Esophagus (tissue), 2 donors: ENCODE results near the gene MYOZ3. TPM values are rescaled to one million over a fixed set of nuclear protein-coding genes. Genes with fewer than 3 reads are reported as not detected.

Source experiments
- H3K27ac ChIP-seq, 2 donors: one replicate each; pipeline ENCODE4 v1.5.1; 2013; ENCODE audit warnings: low read depth in 2 of 2, mild to moderate bottlenecking in 2 of 2, inconsistent platforms in 1 of 2, low read length in 1 of 2, moderate library complexity in 1 of 2
- H3K27me3 ChIP-seq, 2 donors: one replicate each; pipeline ENCODE4 v1.6.1; 2013; ENCODE audit warnings: low read length in 2 of 2, control low read depth in 1 of 2, mild to moderate bottlenecking in 1 of 2; ENCODE audit not compliant: insufficient read depth in 2 of 2, control insufficient read depth in 1 of 2
- H3K36me3 ChIP-seq, 2 donors: one replicate each; pipeline ENCODE4 v1.6.1; 2013; ENCODE audit warnings: low read length in 1 of 2; ENCODE audit not compliant: control insufficient read depth in 2 of 2, insufficient read depth in 2 of 2
- H3K4me1 ChIP-seq, 2 donors: one replicate each; pipeline ENCODE4 v1.6.1; 2013; ENCODE audit warnings: low read length in 1 of 2; ENCODE audit not compliant: control insufficient read depth in 2 of 2, insufficient read depth in 2 of 2
- H3K4me3 ChIP-seq, 2 donors: one replicate each; pipeline ENCODE4 v1.5.1; 2013; ENCODE audit warnings: low read length in 2 of 2, mild to moderate bottlenecking in 2 of 2, low read depth in 1 of 2, moderate library complexity in 1 of 2
- H3K9me3 ChIP-seq, 2 donors: one replicate each; pipeline ENCODE4 v1.6.1; 2013; ENCODE audit warnings: mild to moderate bottlenecking in 2 of 2, low read depth in 1 of 2, low read length in 1 of 2, moderate library complexity in 1 of 2; ENCODE audit not compliant: control insufficient read depth in 2 of 2, insufficient read depth in 1 of 2
- WGBS, 2 donors: extraction: QIAGEN DNeasy Blood & Tissue Kit; methylation state at CpG; one replicate each; pipeline ENCODE4 v1.1.7; 2013; 5-methylcytosine and 5-hydroxymethylcytosine counted together
- polyA plus RNA-seq, 2 donors: library from polyadenylated mRNA; stranded (reverse); fragments of 200-250 nt; gene quantifications; one replicate each; pipeline ENCODE4 v1.2.3, GENCODE V29; 2013
- donor health status: healthy with polysubstance abuse.
- donor health status: Bipolar disorder and iron deficiency.

MYOZ3 gene
- polyA plus RNA-seq, 2 donors, result 0.05 to 0.24 TPM

DNA sequence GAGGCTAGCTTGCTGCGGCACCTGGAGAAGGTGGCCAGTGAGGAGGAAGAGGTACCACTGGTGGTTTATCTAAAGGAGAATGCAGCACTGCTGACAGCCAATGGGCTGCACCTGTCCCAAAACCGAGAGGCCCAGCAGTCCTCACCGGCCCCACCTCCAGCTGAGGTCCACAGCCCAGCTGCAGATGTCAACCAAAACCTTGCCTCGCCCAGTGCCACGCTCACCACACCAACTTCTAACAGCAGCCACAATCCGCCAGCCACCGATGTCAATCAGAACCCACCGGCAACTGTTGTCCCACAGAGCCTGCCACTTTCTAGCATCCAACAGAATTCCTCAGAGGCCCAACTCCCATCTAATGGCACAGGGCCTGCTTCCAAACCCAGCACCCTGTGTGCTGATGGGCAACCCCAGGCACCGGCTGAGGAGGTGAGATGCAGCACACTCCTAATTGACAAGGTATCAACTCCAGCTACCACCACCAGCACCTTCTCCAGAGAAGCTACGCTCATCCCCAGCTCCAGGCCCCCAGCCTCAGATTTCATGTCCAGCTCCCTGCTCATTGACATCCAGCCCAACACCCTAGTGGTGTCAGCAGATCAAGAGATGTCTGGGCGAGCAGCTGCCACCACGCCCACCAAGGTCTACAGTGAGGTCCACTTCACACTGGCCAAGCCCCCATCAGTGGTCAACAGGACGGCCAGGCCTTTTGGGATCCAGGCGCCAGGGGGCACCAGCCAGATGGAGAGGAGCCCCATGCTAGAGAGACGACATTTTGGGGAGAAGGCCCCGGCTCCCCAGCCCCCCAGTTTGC lies 12.6 kb upstream of the MYOZ3 start:
- peaks cover 0 to 4% of the 10 kb centered on the region in 2 donors for H3K4me1 ChIP-seq
- 90 to 92% methylated on average over 16 of the region's 16 CpGs for WGBS, 2 donors

DNA sequence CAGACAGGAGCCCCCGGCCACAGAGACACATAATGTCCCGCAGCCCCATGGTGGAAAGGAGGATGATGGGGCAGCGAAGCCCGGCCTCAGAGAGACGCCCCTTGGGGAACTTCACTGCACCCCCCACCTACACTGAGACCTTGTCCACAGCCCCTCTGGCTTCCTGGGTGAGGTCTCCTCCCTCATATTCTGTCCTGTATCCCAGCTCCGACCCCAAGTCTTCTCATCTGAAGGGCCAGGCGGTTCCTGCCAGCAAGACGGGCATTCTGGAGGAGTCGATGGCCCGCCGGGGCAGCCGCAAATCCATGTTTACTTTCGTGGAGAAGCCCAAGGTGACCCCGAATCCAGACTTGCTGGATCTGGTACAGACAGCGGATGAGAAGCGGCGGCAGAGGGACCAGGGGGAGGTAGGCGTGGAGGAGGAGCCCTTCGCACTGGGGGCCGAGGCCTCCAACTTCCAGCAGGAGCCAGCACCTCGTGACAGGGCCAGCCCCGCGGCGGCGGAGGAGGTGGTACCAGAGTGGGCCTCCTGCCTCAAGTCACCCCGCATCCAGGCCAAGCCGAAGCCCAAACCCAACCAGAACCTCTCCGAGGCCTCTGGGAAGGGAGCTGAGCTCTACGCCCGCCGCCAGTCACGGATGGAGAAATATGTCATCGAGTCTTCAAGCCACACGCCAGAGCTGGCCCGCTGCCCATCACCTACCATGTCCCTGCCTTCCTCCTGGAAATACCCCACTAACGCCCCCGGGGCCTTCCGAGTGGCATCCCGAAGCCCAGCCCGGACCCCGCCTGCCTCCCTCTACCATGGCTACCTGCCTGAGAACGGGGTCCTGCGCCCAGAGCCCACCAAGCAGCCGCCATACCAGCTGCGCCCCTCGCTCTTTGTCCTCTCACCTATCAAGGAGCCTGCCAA lies 11.7 kb upstream of the MYOZ3 start:
- no peaks in the 10 kb centered on the region for H3K27me3 ChIP-seq
- H3K4me3 ChIP-seq, result no peak overlapping the region
- H3K36me3 ChIP-seq, result peaks cover 0 to 7% of the 10 kb centered on the region in 2 donors
- no peak overlapping the region for H3K27ac ChIP-seq
- H3K9me3 ChIP-seq, result no peaks in the 10 kb centered on the region
- H3K4me1 ChIP-seq, result peaks cover 0 to 4% of the 10 kb centered on the region in 2 donors
- WGBS, 2 donors, result 93% methylated on average over 46 of the region's 46 CpGs

More for the DNA sequence above, 12.6 kb upstream of the MYOZ3 start:
- H3K27ac ChIP-seq, result no peak overlapping the region
- peaks cover 0 to 7% of the 10 kb centered on the region in 2 donors for H3K36me3 ChIP-seq
- H3K9me3 ChIP-seq, result no peaks in the 10 kb centered on the region
- no peak overlapping the region for H3K4me3 ChIP-seq
- H3K27me3 ChIP-seq, result no peaks in the 10 kb centered on the region

- Histone ChIP-seq H3K4me3 (no peak overlapping the region), H3K36me3 (peaks cover 0 to 7% of the 10 kb centered on the region in 2 donors), H3K9me3 (no peaks in the 10 kb centered on the region), H3K27ac (no peak overlapping the region), H3K27me3 (no peaks in the 10 kb centered on the region), H3K4me1 (no peaks in the 10 kb centered on the region)
- 87 to 90% methylated on average over 37 to 38 of the region's 38 CpGs for WGBS, 2 donors
These were observed 10.7 kb upstream of the MYOZ3 start for GRCh38 chr5:150650021-150651006.

DNA sequence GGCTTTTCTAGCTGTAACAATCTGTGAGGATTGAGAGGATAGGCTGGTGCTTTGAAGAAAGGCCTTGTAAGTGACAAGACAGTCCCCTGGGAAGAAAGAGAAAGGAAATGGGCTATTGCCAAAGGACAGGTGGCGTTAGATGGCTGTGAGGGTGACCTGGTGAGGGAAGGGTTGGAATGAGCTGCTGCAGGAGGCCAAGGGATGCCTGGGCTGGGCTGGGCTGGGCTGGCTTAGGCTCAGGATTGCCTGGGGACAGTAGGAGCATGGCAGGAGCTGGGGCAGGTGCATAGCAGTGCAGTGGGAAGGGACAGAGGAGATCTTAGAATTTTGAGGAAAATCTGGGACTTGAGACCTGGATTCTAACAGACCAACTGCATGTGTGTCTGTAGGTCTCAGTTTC lies 9.7 kb upstream of the MYOZ3 start:
- 48 to 57% methylated on average over 1 of the region's 1 CpG for WGBS, 2 donors
- Histone ChIP-seq H3K27me3 (no peaks in the 10 kb centered on the region), H3K9me3 (no peaks in the 10 kb centered on the region), H3K4me3 (no peak overlapping the region), H3K4me1 (no peaks in the 10 kb centered on the region), H3K36me3 (peaks cover 0 to 7% of the 10 kb centered on the region in 2 donors), H3K27ac (no peak overlapping the region)

DNA sequence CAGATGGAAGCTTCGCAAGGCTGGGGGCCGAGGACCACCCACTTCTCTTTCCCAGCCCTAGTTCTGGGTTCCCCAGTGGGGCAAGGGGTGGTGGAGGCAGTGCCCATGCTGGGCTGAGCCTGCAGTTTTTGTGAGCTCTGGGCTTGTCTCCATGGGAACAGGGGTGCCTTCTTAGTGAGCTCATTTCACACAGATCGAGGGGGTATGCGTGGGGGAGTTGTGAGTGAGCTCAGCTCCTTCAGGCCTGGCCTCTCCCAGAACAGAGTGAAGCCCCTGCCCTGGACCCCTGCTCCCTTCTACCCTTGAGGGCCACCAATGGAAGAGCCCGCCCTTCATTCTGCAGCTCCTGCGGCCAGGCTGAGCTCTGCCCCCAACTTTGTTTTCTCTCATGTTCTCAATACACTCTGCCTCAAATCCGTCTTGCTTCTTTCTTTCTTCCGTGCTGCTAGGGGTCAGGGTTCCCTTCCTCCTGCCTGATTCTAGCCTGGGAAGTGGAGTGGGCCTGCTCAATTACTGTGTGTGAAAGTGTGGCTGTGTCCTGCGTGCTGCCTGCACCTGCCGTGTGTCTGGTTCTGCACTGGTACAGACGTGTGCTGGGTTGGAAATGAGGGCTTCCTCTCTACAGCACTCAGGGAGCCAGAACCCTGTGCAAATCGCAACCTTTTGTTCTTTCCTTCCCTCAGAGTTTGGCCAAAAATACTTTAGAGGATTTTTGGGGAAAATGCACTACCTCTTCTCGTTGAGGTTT lies 9.0 kb upstream of the MYOZ3 start:
- Histone ChIP-seq H3K36me3 (peaks cover 0 to 7% of the 10 kb centered on the region in 2 donors), H3K9me3 (no peaks in the 10 kb centered on the region), H3K27ac (no peak overlapping the region), H3K27me3 (no peaks in the 10 kb centered on the region), H3K4me3 (no peak overlapping the region), H3K4me1 (peaks cover 1 to 2% of the 10 kb centered on the region in 2 donors)
- WGBS, 2 donors, result 75 to 79% methylated on average over 13 of the region's 13 CpGs

- WGBS, 2 donors, result 70% methylated on average over 5 of the region's 5 CpGs
- Histone ChIP-seq H3K27me3 (no peaks in the 10 kb centered on the region), H3K27ac (peak overlapping the region; percentile 11 to 37), H3K4me1 (peaks cover 3 to 5% of the 10 kb centered on the region in 2 donors), H3K36me3 (peaks cover 0 to 7% of the 10 kb centered on the region in 2 donors), H3K4me3 (no peak overlapping the region), H3K9me3 (no peaks in the 10 kb centered on the region)
These were observed 7.8 kb upstream of the MYOZ3 start for GRCh38 chr5:150653145-150653761.

DNA sequence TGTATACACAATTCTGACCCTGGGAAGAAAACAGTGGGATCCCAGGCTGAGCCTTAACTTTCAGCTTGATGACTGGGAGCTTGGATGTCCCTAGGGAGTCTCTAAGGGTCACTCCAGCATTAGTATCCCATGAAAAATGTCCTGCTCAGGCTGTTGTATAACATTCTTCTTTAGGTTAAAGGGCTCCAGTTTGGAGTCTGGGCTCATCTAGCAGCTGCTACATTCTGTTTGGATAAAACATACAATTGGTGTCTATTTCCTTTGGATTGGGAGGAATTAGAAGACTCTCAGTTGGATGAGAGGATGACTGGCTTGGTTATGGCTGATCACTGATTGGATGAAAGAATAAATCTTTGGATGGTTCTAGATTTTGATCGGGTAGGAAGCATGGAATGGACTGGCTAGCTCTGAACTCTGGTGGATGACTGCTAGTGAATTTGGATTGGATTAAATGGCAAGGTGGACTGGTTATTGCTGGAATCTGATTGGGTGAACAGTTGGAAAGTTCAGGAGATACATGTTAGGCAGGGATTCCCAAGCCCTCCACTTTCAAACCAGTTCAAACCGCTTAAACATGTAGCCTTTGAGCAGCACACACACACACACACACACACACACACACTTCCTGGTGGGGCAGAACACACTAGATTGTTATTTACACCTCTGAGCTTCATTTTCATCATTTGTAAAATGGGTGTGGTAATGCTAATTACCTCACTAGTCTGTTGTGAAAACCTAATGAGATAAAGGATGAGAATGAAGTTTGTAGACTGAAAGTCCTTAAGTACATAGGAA lies 7.1 kb upstream of the MYOZ3 start:
- H3K27ac ChIP-seq, result peak overlapping the region in 1 of 2 donors; percentile 37
- no peaks in the 10 kb centered on the region for H3K9me3 ChIP-seq
- H3K27me3 ChIP-seq, result no peaks in the 10 kb centered on the region
- H3K36me3 ChIP-seq, result peaks cover 0 to 5% of the 10 kb centered on the region in 2 donors
- H3K4me1 ChIP-seq, result peaks cover 3 to 5% of the 10 kb centered on the region in 2 donors
- 75 to 77% methylated on average over 2 of the region's 2 CpGs for WGBS, 2 donors
- H3K4me3 ChIP-seq, result no peak overlapping the region

GRCh38 chr5:150655221-150655620 lies 5.8 kb upstream of the MYOZ3 start:
- Histone ChIP-seq H3K27ac (no peak overlapping the region), H3K9me3 (no peaks in the 10 kb centered on the region), H3K36me3 (peaks cover 0 to 2% of the 10 kb centered on the region in 2 donors), H3K4me3 (no peak overlapping the region), H3K4me1 (peaks cover 3 to 5% of the 10 kb centered on the region in 2 donors), H3K27me3 (no peaks in the 10 kb centered on the region)
- WGBS, 2 donors, result 84 to 93% methylated on average over 3 of the region's 3 CpGs
